Uterus (tissue), 4 donors: ENCODE data around the gene RHEBL1. TPM values are rescaled to one million over a fixed set of nuclear protein-coding genes. Genes with fewer than 3 reads are reported as not detected.

ENCODE experiments used
- DNase-seq, 2 donors: peaks; one replicate each; pipeline ENCODE4 v3.0.0-alpha.2; 2019 to 2020
- H3K27ac ChIP-seq, 2 donors: fragments of 200-600 bp; sonication (generic); 1 replicate in 1 of 2; 2 replicates in 1 of 2; pipeline ENCODE4 v1.5.1; 2016 to 2018
- H3K27me3 ChIP-seq, 2 donors: fragments of 200-600 bp; sonication (generic); one replicate each; pipeline ENCODE4 v1.5.1; 2018 to 2019; ENCODE audit warnings: control low read depth in 1 of 2
- H3K36me3 ChIP-seq, 2 donors: fragments of 200-600 bp; sonication (generic); one replicate each; pipeline ENCODE4 v1.5.1; 2019; ENCODE audit warnings: control low read depth in 1 of 2
- H3K4me1 ChIP-seq, 2 donors: fragments of 200-600 bp; sonication (generic); one replicate each; pipeline ENCODE4 v1.5.1; 2018 to 2019; ENCODE audit warnings: control low read depth in 1 of 2
- H3K4me3 ChIP-seq, 2 donors: fragments of 200-600 bp; sonication (generic); 1 replicate in 1 of 2; 2 replicates in 1 of 2; pipeline ENCODE4 v1.5.1; 2018 to 2019; ENCODE audit warnings: mild to moderate bottlenecking in 1 of 2
- H3K9me3 ChIP-seq, 2 donors: fragments of 200-600 bp; sonication (generic); one replicate each; pipeline ENCODE4 v1.5.1; 2019; ENCODE audit warnings: control low read depth in 1 of 2
- POLR2A ChIP-seq, 2 donors: fragments of 450-650 bp; IDR thresholded peaks; one replicate each; pipeline ENCODE4 v1.6.1; 2016; ENCODE audit warnings: antibody characterized with exemption in 2 of 2, mild to moderate bottlenecking in 1 of 2, moderate library complexity in 1 of 2
- intact Hi-C: fragments of 100-400 bp; cut with DNase I; formaldehyde crosslinking; loops from one replicate; pipeline ENCODE4 v1.15.1; 2023; ENCODE audit warnings: low total_unique reads
- total RNA-seq, 4 donors: library from RNA; depleted of rRNA in 3 of 4; stranded (reverse); fragments of >200 nt in 3 of 4; gene quantifications; one replicate each; pipeline versions ENCODE4 v1.1.0 to v1.2.4, GENCODE V29; 2014 to 2023
- TF ChIP-seq, protein P1 (sequence below), 4 experiments: fragments of 200-600 bp in 2 of 4; fragments of 450-650 bp in 2 of 4; sonication (generic) in 2 of 4; IDR thresholded peaks; one replicate each; pipeline ENCODE4 v1.5.1; 2016 to 2019; ENCODE audit warnings: antibody characterized with exemption in 4 of 4, mild to moderate bottlenecking in 2 of 4, moderate library complexity in 1 of 4
- donor health status: DM: yes; HTN: yes; CAD: no.

Gene RHEBL1
- total RNA-seq, 4 donors from 2014 or later = 0.37 TPM; not detected in 3

DNA sequence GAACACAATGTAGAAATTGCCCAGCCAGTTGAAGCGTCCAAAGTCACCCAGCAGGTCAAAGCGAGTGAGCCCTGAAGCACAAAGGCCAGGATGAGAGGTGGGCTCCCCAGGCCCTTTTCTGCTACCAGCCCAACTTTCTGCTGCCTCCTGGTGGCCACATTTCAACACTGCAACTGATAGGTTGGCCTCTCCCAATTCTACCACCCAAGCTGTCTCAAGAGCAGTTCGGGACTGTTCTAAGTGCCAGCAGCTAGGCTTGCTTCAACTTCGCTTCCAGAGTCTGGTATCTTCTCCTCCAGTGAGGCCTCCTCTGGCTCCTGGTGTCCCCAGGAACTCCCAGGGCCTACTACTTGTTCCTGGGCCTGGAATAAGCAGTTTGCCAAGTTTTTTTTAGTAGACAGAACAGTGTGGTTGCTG lies 28.3 kb upstream of the RHEBL1 start:
- TF ChIP-seq, protein P1, sequence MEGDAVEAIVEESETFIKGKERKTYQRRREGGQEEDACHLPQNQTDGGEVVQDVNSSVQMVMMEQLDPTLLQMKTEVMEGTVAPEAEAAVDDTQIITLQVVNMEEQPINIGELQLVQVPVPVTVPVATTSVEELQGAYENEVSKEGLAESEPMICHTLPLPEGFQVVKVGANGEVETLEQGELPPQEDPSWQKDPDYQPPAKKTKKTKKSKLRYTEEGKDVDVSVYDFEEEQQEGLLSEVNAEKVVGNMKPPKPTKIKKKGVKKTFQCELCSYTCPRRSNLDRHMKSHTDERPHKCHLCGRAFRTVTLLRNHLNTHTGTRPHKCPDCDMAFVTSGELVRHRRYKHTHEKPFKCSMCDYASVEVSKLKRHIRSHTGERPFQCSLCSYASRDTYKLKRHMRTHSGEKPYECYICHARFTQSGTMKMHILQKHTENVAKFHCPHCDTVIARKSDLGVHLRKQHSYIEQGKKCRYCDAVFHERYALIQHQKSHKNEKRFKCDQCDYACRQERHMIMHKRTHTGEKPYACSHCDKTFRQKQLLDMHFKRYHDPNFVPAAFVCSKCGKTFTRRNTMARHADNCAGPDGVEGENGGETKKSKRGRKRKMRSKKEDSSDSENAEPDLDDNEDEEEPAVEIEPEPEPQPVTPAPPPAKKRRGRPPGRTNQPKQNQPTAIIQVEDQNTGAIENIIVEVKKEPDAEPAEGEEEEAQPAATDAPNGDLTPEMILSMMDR (IDR thresholded peaks at IDR 0.05) = peak; percentile 64 to 79 (median 66)
- no peak for TF ChIP-seq POLR2A (IDR thresholded peaks at IDR 0.05)
- Histone ChIP-seq H3K4me1 (peaks cover 5 to 10% of the 10 kb centered on the region in 2 donors), H3K9me3 (no peaks in the 10 kb centered on the region), H3K4me3 (no peak overlapping the region), H3K36me3 (no peaks in the 10 kb centered on the region), H3K27ac (no peak overlapping the region), H3K27me3 (peaks cover 0 to 6% of the 10 kb centered on the region in 2 donors)
- intact Hi-C loops = no loop called here
- peak in 1 of 2 donors; percentile 55 for DNase-seq

DNA sequence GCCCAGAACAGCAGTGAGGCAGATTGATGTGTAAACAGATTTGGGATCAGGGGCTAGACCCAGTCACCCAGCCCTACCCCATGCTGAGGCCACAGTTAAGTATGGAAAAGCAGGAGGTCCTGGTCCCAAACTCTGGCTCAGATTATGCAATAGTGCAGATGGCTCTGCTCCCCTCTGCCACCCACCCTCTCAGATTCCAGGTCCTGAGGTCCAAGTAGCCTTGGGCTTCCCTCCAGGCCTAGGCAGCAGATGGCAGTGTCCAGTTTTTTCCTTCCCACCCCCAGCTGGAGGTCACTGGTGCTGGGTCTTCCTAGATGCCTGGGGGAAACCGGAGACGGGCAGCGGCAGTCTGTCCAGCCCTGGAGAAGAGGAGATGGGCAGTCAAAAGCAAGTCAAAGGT lies 27.6 kb upstream of the RHEBL1 start:
- H3K36me3 ChIP-seq = no peaks in the 10 kb centered on the region

DNA sequence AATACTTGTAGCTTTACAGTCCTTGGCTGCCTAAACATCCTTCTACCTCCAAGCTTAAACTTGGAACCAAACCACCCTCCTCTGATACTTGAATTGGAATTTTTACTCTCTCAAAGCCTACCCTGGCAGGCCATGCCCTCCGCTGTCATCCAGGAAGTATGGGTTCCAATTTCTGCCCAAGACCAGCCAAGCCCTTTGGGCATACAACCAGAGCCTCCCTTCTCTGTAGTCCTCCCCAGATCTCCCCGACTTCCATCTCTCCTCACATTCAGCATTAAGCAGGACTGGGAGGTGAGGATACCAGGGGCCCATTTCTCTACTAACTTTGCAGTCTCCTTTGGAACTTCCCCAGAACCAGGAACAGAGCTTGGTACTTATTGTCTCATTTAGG lies 25.2 kb upstream of the RHEBL1 start:
- Histone ChIP-seq H3K9me3 (no peaks in the 10 kb centered on the region), H3K36me3 (no peaks in the 10 kb centered on the region), H3K4me1 (peaks cover 5 to 19% of the 10 kb centered on the region in 2 donors), H3K27ac (no peak overlapping the region), H3K27me3 (peaks cover 0 to 6% of the 10 kb centered on the region in 2 donors), H3K4me3 (no peak overlapping the region)
- no peak for DNase-seq
- TF ChIP-seq, protein P1 (IDR thresholded peaks at IDR 0.05) = no peak
- no peak for TF ChIP-seq POLR2A (IDR thresholded peaks at IDR 0.05)
- intact Hi-C loops = no loop called here

More for the DNA sequence above, 27.6 kb upstream of the RHEBL1 start:
- Histone ChIP-seq H3K27me3 (peaks cover 0 to 6% of the 10 kb centered on the region in 2 donors), H3K27ac (no peak overlapping the region), H3K4me1 (peaks cover 5 to 12% of the 10 kb centered on the region in 2 donors), H3K4me3 (no peak overlapping the region), H3K9me3 (no peaks in the 10 kb centered on the region)
- no peak for TF ChIP-seq POLR2A (IDR thresholded peaks at IDR 0.05)
- TF ChIP-seq, protein P1 (IDR thresholded peaks at IDR 0.05) = no peak
- DNase-seq = no peak
- intact Hi-C loops = no loop called here

DNA sequence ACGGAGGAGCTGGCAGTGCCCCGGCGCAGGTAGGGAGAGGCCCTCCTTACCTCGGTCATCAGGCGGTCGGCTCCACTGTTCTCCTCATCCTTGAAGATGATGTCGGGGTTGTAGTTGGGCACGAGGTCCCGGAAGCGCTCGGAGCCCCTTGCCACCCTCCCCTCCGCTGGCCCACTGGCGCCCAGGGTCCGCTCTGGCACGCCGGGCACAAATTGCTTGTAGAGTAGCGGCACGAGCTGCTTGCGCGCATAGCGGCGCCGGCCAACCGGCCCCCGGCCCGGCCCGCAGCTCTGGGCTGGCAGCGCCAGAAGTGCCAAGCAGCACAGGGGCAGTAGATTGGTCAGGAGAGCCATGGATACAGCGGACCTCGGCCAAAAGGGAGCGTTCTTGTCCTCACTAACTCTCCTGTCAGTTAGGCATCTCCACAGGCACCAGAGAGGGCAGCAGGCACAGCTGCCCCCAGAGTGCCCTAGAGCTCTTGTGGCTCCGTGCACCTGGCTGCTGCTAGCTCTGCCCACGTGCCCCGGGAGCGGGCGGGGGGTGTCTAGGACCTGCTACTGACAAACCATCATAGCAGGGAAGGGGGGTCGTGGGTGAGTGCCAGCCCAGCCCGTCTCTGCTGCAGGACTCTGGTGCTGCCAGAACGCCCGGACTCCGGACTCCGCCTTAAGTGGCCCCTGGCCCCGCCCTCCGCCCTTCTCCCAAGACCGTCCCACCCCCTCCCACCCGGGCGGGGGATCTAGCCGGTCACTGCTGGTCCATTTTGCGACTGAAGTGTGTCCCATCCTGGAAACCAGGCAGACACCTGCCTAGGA lies 24.6 kb upstream of the RHEBL1 start, which contains the start of gene DHH:
Gene DHH, minus strand, starts transcription at position 642 of the 815 bp plus-strand sequence. Its CDS starts 289 bp downstream, at position 353.
- H3K27me3 ChIP-seq = peaks cover 0 to 6% of the 10 kb centered on the region in 2 donors
- no peak for TF ChIP-seq POLR2A (IDR thresholded peaks at IDR 0.05)
- TF ChIP-seq, protein P1 (IDR thresholded peaks at IDR 0.05) = no peak
- intact Hi-C loops = no loop called here
- H3K4me1 ChIP-seq = peaks cover 5 to 22% of the 10 kb centered on the region in 2 donors
- no peak within 1 kb of the TSS for H3K27ac ChIP-seq
- H3K9me3 ChIP-seq = no peaks in the 10 kb centered on the region
- no peaks in the 10 kb centered on the region for H3K36me3 ChIP-seq
- peak within 1 kb of the TSS in 1 of 2 donors; percentile 7 for H3K4me3 ChIP-seq
- peak; percentile 40 to 43 for DNase-seq

DNA sequence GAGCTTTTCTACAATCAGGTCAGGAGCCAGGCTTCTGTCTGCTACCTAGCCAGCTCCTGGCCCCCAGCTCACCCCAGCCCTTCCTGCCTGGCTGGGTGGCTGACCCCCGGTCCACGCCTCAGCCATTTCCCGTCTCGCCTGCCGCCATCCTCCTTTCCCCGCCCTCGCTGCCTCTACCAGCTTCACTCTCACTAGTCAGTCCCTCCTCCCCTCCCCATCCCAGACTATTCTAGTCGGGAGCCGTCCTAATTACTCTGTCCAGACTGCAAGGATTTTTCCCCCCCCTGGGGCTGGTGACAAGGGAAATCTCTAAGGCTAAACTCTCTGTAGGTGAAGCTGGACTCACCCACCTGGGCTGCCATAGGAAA lies 24.0 kb upstream of the RHEBL1 start:
- TF ChIP-seq, protein P1 (IDR thresholded peaks at IDR 0.05) = no peak
- TF ChIP-seq POLR2A (IDR thresholded peaks at IDR 0.05) = no peak
- no peaks in the 10 kb centered on the region for H3K36me3 ChIP-seq
- peaks cover 0 to 6% of the 10 kb centered on the region in 2 donors for H3K27me3 ChIP-seq
- DNase-seq = no peak
- H3K4me3 ChIP-seq = peak overlapping the region in 1 of 2 donors; percentile 7
- no peaks in the 10 kb centered on the region for H3K9me3 ChIP-seq
- H3K4me1 ChIP-seq = peaks cover 5 to 26% of the 10 kb centered on the region in 2 donors
- no peak overlapping the region for H3K27ac ChIP-seq
- intact Hi-C loops = no loop called here
